NCI-H2081 (cell line): ENCODE results near the gene SPEN.
"Not testable (repeated sequence)": the region's sequence is repeated elsewhere in the genome, so short reads cannot be mapped to it uniquely, and the experiment has no call there.

Experiments
- DNase-seq, 2 experiments: peaks; one replicate each; lab custom pipeline; 2025; lab: John Stamatoyannopoulos, UW

SPEN gene

DNA sequence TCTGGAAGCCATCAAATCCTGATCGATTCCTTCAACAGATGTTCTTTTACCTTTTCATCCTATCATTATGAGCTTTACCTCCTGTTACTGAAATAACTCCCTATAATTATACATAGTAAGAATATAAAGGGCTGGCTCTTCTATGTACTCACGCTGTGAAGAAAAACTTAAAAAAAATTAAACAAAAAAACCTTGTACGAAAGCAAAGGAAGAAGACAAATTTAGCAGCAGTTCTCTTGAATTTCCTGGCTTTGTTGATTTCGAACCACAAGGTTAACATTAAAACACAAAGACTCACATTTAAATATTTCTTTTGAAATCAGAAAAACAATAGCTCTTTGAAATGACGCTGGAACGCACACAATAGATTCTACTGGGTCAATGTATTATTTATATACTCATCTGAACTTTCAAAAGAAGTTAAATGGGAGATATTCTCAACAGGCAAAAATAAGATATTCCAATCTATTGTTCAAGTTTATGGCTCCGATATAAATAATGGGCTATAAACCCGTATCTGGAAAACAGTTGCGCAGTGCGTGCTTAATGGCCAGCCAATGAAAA is 13.6 kb upstream of the SPEN start:
- DNase-seq = peak in 1 of 2 experiments; percentile 70

DNA sequence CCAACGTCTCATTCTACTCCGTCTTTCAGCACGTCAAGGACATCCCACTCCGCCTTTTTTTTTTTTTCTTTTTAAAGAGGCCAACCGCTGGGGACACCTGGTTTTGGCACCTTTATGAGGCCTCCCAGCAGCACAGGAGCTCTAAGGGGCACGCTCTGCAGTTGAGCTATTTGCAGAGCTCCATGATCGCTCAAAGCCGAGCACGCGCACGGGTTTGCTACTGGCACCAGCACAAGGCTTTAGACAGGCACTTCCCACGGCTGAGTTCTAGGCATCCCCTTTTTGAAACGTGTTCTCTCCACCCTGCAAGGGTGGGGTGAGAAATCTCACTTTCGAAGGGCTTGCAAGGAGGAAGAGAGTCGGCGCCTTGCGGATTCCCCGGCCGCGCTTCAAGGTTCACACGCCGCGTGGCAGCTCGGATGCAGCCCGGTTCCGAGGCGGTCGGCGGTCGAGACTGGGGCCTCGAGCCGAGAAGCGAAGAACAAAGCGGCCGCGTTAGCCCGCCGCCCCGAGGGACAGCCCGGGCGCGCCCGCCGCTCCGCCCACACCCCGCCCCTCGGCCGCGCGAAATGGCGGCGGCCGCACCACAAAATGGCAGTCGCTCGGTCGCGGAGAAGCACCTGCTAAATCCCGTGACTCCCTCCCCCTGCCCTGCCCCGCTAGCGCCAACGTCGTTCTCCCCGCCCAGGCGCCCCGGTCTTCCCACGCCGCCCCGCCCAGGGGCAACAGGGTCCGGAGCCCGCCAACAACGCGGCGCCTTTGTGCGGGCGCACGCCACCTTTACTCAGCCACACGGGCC is 12.9 kb upstream of the SPEN start:
- DNase-seq = peak; percentile 97 to 98

DNA sequence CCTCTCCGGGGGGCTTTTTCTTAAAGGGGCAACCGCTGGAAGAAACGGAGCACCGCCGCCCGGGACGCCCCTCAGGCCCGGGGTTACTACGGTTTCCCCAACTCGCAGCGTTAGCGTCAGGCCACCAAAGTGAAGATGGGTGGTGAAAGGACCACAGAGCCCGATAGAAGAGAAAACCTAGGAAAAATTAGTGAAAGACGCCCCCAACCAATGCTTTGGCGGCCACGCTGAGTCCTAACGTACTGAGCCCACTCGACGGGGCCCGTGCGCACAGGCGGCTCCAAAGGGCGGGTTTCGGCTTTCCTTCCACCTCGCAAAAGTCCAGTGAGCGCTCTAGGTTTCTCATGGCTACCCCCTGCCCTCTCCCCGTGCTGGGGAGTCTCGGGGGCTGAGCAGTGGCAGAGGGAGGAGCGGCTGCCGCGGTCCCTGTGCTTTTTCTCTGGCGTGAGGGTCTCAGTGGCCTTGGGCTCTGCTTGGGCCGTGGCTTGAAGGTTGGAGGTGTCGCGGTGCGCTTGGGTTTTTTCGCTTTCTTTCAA is 12.2 kb upstream of the SPEN start:
- DNase-seq = peak in 1 of 2 experiments; percentile 51

DNA sequence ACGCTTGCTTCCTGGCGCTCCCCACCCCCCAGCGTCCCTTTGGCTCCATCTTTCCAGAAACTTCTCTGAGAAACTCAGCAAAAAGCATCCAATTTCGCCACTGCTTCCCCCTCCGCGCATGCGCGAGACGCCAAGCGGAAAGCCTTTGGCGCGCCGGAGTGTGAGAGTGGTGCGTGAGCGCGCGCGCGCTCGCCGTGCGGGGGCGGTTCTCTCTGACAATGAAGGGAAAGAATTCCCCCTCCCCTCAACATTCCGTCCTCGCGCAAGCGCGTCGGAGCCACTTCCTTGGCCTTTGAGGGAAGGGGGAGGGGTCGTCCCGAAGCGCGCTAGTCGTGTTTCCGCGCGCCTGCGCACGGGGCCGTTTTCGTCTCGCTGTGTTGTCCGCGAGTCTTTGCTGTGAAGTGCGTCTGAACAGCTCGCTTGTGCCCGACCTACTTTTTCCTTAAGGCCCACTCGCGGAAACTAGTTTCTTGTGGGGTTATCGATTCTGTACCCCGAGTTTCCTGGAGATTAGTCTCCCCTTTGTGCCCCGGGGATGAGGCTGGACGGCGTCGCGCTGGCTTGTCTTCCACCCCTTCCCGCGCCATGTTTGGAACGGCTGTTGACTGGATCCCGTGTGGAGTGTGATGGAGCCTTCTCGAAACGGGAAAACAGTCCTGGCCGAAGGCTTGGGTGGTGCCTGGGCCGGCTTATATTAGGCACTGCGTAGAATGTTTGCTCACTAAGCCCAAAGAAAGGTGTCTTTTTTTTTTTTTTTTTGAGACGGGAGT is 11.6 kb upstream of the SPEN start:
- peak; percentile 100 for DNase-seq

DNA sequence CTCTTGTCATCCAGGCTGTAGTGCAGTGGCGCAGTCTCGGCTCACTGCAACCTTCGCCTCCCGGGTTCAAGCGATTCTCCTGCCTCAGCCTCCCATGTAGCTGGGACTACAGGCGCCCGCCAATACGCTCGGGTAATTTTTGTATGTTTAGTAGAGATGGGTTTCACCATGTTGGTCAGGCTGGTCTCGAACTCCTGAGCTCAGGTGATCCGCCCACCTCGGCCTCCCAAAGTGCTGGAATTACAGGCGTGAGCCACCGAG is 11.1 kb upstream of the SPEN start:
- DNase-seq = not testable (repeated sequence)

DNA sequence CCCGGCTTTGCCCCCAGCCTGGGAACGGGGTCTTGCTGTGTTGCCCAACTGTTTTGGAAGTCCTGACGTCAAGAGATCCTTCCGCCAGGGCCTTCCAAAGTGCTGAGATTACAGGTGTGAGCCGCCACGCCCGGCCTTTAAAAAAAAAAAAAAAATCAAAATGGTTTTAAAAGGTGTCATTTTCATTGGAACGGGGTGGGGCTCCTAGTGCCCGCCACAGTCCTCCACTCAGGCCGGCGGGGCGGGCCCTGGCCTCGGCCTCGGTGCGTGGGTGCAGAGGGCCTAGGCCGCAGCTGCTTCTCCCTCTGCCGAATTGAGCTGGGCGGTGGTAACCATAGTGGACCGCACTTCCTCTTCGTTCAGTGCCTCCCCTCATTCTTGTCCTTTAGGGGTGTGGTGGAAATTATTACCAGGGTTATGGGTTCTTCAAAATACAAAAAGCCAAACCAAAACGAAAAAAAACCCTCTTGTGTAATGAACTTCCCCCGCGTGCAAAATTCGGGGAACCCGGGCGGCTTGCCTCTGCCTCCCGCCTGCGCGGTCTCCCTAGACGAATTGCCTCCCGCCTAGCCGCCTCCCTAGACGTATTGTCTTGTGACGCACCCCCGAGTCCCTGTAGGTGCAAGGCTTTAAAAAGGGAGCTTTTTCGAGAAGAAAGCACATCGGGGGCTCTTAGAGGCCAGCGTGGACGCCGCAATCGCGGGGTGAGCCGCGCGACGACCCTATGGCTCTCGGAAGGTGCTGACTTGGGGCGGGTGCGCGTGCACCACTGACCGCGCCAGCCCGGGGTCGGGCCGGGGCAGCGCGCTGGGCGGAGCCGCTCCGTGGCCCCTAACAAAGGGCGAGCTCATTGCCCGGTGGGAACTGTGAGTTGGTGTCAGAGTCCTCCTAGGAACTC is 10.5 kb upstream of the SPEN start:
- DNase-seq = no peak

DNA sequence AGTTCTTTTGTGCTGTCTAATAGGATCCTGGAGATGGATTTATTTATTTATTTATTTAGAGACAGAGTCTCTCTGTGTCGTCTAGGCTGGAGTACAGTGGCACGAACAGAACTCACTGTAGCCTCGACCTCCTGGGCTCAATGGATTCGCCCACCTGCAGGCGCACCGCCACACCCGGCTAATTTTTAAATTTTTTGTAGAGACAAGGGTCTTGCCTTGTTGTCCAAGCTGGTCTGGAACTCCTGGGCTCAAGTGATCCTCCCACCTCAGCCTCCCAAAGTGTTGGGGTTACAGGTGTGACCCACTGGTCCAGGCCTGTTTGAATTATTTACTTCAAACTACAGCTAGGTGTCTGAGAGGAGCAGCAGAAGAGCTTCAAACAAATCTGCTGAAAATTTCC is 9.6 kb upstream of the SPEN start:
- DNase-seq = no peak

DNA sequence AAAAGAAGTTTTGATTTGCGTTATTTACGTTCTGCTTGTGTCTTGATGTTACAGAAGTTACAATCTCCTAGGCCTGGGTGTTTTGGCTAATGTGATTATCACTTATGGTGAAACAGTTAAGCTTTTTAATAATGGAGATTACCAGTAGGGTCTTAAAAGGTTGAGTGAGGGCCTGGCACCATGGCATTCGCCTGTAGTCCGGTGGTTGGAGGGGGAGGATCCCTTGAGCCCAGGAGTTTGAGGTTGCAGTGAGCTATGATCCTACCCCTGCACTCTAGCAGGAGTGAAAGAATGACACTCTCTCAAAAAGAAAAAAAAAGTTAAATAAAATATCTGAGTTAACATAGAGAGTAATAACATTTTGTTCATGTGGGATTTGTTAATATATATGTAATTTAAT is 8.8 kb upstream of the SPEN start:
- DNase-seq = no peak

DNA sequence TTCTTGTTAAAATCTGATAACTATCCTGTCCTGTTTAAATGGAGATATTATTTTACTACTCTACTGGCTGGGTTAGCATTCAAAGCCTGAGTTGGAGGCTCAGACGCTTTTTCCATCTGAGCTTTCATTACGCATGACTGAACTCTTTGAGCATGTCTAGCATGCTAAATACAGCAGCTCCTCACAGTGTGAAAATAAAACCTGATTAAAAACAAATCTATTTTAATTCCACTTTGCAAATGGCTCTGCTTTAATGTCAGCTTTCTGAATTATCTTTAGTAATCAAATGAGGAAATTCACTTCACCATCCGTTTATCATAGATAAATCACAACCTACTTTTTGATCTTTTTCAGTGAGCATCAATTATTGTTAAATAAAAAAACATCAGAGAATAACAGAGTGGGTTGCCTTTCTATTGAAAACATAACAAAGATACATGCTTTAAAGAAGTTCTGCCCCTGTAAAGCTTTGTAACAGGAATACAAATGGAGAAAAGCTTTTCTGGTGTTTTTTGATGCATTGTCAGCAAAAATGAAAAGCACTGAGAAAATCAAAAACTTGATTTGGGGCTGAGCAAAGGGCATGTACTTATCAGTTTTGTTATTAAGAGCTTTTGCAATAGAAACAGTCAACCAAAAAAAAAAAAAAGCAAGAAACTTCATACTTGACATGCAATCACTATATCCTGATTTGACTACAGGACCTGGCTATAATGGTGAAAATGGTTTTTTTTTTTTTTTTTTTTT is 3.5 kb upstream of the SPEN start:
- DNase-seq = peak in 1 of 2 experiments; percentile 51

DNA sequence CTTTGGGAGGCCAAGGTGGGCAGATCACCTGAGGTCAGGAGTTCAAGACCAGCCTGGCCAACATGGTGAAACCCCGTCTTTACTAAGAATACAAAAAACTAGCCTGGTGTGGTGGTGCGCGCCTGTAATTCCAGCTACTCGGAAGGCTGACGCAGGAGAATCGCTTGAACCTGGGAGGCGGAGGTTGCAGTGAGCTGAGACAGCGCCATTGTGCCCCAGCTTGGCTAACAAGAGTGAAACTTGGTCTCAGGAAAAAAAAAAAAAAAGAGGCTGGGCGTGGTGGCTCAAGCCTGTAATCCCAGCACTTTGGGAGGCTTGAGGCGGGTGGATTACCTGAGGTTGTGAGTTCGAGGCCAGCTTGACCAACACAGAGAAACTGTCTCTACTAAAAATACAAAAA is 1.5 kb upstream of the SPEN start:
- not testable (repeated sequence) for DNase-seq

DNA sequence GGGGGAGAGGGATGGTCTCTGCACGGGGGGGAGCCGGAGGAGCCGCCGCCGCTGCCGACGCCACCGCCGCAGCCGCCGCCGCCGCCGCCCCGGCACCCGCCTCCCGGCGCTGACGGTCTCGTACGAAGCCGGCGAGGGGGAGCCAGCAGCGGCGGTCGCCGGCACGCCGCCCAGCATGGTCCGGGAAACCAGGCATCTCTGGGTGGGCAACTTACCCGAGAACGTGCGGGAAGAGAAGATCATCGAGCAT is 311 bp downstream of the SPEN start:
- DNase-seq = peak in 1 of 2 experiments; percentile 42

DNA sequence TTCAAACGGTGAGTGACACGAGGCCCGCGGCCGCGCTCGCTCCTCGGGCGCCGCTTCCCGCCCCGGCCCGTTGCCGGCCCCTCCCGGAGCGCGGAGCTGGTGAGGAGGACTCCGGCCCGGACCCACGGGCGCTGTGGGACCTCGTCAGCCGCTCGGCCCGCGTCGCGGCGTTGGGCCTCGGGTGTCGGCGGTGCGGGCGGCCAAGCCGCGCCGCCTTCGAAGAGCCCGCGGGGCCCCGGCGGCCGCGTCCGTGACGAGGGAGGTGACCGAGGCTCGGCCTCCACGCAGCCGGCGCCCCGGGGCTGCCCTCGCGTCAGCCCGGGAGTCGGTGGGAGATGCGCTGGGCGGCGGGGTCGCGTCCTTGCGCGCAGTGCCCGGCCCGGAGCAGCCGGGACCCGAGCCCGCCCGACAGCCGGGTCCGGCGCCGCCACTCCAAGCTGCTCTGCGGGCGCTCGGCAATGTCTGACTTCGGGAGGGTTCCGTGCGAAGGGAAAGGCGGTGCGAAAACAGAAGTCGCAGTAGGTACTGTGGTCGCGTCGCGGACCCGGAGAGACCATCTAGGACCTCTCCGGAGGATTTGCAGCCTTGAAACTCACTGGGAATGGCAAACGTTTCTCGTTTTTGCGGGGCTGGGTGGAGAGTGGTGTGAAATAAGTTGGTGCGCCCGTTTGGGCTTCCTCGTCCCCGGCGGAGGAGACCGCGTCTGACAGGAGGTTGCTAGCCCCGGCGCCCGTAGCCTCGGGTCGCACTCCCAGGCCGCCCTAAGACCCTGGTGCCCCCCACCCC is 829 bp downstream of the SPEN start:
- DNase-seq = peak; percentile 42 to 56

DNA sequence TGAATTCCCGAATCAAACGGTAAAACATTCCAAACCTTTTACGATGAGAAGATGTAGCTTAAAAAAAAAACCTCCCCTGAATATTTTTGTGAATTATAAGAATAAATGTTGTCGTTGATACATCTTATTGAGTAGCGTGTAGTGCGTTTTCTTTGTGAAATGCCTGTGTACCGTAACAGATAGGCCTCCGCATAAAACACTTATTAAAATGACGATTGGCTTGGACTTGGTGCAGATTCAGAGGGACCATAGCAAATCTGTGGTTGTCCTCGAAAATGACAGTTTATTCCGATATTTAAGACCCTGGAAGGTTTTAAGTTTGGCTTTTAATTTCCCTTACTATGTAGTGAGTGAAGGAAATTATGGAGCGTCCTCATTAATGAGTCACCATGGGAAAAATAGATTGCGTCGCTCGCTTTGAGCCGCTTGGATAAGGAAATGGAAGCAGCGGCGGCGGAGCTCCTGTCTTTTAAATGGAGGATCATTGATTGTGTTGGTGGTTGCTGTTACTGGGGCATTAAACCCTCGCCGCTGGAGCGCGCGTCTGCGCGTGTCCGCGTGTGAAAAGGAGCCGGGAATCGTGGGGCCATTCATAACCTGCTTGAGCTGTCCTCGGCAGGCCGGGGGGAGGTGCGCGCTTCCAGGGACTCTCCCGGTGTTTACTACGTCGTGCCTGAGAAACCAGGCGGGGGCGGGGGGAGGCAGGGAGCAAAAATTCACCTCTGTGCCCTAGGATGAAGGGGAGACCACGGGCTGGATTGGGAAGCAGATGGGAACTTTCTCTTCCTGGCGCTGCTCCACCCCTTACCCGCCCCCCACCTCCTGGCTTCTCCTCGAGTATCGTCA is 1.6 kb downstream of the SPEN start:
- peak; percentile 90 to 94 for DNase-seq

DNA sequence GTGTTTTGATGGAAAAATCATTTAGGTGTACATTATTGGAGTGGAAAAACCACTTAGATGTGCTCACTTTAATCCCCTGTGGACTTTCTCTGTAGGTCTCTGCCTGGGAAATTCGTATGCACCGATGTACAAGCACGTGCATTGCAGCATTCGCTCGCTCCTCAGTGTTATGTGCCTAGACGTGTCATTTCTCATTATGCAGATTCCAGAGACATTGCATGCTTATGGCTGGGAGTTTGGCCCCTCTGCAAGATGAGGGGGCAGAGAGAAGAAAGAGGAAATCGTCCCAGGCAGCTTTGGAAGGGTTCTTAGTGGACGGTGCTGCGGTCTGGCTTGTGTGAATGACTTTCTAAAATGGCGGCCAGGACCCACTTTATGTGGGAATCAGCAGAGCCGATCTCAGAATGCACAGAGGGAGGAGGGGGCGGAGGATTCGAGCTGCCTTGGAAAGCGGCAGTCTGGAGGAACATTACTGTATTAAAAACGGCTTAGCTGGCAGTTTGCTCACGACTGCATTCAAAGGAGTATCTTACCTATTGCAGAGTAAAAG is 2.3 kb downstream of the SPEN start:
- peak; percentile 79 to 83 for DNase-seq

DNA sequence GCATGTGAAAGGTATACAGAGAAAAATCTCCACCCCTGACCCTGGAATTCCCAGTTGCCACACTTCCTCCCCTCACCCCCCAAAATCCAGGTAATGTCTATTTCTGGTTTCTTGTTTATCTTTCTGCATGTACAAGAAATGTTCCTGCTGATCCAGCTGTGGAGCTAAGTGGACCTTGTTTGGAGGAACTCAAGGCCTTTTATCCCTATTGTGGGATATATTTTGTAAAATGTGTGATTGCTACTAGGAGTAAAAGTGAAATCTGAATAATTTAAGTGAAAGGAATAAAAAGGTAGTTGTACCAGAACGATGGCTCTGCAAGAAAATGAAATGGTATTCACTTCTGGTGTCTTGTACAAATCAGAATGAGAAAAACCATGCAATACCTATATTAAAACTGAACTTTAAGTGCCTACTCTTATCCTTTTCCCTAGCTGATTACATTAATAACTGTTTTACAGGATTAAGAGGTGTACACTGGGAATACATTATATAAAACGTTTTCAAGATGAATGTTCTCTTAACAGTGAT is 3.0 kb downstream of the SPEN start:
- DNase-seq = peak; percentile 10 to 32

DNA sequence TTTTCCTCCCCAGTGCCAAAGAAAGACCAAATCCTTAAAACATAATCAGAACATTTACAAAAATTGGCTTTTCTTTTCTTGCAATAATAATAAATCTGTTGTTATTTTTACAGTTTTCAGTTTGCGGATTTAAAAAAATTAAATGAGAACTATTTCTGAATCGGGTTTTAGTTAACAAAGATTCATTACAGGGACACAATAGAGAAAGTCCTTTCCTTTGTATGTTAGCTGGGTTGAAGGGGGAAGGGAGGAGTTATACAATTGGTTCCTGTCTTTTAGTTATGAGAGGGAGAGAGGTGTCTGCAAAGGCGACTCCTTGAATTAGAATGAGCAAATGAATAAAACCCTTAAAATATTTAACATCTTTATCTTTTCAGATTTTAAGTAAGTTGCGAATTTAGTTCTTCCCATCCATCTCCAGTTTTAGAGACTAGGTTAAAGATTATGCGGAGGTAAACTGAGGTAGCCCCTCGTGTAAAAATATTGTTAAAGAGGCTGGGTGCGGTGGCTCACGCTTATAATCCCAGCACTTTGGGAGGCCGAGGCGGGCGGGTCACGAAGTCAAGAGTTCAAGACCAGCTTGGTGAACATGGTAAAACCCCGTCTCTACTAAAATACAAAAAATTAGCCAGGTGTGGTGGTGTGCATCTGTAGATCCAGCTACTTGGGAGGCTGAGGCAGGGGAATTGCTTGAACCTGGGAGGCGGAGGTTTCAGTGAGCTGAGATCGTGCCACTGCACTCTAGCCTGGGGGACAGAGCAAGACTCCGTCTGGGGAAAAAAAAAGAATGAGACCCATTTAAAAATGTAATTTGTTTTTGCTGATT is 3.9 kb downstream of the SPEN start:
- DNase-seq = peak in 1 of 2 experiments; percentile 11

DNA sequence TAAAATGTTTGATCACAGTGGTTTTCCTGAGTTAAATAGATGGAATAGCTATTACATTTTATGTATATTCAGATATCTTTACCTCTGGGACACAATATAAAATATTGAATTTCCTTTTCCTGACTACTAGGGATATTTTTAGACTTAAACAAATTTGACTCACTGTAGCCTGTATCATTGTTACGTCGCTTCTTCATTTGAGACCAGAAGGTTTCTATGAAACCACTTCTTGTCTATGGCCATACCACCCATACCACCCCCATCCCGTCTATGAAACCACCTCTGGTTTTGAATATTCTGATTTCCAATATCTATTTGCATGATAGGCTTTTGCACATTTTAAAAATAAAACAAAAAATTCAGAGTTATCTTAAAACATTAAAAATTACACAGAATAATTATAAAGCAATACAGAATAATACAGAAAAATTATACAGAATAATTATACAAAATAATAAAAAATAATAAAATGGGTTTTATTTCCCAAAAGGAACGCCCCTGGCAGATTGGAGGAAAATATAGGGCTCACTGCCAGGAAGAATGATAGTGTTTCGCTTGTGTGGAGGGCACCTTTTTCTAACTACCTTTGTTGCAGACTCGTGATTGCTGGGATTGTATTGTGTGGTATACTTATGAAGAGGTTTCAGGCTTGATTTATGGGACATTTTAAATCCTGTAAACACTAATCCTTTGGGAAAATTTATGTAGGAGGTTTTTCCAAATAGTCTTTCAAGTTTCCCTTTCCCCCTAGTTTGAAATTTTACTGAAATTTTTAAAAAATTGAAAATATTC is 4.7 kb downstream of the SPEN start:
- DNase-seq = peak; percentile 10 to 33
